DND-41 (cell line): ENCODE data around the gene GTPBP1.

Source experiments
- EZH2 ChIP-seq: IDR thresholded peaks from 3 replicates; pipeline ENCODE4 v1.6.1; 2012; ENCODE audit warnings: borderline replicate concordance, low read depth, mild to moderate bottlenecking, moderate library complexity, low read length, inconsistent platforms; ENCODE audit not compliant: severe bottlenecking
- TF ChIP-seq, protein P1 (sequence below): IDR thresholded peaks from 2 replicates; pipeline ENCODE4 v1.5.1; 2012; ENCODE audit warnings: borderline replicate concordance, low read length, moderate library complexity, mild to moderate bottlenecking; ENCODE audit not compliant: poor library complexity, severe bottlenecking; ENCODE audit errors: extremely low read depth

DNA sequence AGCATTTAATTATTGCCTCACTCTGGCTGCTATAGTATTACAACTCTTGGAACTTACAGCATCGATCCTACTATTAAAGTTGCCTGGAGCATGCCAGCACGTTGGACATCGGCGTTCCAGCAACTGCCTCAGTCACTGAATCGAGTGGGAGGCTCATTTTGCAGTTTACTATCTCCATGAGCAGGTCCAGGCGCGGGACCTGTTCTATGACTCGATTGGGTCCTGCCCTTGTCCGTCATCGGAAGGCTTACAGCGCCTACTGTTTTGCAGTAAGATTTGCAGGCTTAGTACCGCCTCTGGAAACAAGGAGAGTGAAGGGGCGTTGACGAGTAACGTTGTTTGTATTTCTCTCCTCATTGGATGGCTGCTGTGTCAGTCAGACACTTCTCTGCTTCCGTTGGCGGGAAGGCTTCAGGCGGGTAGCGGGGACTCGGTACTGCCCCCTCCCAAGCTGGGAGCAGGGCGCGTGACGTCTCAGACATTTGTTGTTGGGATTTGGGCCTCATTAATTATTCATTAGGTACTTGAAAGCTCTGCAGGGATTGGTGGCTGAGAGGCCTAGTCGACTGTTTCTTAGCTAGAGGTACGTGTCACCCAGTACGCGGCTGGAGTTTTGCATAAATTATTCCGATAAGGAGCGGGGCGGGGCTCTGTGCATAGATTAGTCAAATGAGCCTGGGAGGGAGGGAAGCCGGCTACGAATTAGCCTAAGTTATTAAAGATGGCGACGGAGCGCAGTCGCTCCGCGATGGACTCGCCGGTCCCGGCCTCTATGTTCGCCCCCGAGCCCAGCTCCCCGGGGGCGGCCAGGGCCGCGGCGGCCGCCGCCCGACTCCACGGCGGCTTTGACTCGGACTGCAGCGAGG lies at the start of gene GTPBP1:
- TF ChIP-seq EZH2 = no peak
- TF ChIP-seq, protein P1, sequence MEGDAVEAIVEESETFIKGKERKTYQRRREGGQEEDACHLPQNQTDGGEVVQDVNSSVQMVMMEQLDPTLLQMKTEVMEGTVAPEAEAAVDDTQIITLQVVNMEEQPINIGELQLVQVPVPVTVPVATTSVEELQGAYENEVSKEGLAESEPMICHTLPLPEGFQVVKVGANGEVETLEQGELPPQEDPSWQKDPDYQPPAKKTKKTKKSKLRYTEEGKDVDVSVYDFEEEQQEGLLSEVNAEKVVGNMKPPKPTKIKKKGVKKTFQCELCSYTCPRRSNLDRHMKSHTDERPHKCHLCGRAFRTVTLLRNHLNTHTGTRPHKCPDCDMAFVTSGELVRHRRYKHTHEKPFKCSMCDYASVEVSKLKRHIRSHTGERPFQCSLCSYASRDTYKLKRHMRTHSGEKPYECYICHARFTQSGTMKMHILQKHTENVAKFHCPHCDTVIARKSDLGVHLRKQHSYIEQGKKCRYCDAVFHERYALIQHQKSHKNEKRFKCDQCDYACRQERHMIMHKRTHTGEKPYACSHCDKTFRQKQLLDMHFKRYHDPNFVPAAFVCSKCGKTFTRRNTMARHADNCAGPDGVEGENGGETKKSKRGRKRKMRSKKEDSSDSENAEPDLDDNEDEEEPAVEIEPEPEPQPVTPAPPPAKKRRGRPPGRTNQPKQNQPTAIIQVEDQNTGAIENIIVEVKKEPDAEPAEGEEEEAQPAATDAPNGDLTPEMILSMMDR = no peak
